Measurements from ENCODE around the gene MAN2B2.

MAN2B2 gene

DNA sequence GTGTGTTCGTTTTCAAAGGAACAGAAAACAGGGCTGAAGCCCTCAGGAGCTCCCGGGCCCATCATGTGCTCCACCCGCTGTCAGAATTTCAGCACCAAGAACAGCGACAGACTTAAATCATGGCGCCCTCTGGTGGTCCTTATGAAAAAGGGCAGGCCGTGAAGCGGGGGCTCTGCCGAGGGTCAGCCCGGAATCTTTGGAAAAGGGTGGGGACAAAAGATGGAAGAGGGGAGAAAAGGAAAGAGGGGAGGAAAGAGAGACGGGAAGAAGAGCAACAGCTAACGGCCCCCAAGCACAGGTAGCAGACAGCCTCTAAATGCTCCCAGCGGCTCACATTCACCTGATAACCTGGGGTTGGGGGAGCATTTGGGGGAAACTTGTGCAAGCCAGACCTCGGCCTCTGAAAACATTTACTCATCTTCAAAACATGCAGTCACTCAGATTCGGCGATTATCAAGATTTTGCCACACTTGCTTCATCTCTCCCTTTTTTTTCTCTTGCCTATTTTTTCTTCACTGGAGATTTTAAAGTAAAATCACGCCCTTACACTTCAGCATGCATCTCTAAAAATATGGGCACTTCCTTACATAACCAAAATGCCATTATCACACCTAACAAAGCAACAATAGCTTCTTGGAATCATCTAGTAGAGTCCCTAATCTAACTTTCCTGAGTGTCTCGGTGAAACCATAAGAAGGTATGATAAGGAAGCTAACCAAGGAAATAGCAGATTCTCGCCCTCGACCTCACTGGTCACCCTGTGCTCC lies 28.1 kb upstream of the MAN2B2 start:
- DNase-seq = peak; percentile 61

DNA sequence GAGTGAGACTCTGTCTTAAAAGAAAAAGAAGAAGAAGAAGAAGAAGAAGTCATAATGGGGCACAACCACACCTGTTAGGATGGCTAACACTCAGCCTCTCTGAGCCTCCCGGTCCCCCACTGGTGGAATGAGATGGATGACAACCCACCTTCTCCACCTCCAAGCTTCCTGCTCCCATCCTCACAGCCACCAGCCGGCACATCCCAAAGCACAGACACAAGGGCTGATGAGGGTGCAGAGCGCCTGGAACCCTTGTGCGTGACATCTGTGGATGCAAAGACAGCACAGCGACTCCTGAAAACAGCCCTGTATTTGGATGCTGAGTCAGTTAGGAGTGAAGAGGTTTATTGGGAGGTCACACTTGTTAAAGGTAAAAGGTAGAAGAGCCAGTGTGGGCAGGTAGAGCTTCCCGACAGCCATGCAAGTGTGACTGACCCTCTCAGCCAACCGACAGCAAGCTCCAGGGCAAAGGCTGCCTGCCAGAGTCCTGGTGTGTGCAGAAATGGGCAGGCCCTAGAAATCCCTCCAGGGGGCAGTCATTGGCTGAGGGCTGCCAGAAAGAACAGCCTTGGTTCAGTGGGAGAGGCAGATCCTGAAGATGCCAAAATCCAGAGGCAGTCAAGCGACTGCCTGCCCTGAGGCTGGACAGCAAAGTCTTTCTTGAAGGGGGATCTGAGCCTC lies 26.6 kb upstream of the MAN2B2 start:
- DNase-seq = peak; percentile 13

DNA sequence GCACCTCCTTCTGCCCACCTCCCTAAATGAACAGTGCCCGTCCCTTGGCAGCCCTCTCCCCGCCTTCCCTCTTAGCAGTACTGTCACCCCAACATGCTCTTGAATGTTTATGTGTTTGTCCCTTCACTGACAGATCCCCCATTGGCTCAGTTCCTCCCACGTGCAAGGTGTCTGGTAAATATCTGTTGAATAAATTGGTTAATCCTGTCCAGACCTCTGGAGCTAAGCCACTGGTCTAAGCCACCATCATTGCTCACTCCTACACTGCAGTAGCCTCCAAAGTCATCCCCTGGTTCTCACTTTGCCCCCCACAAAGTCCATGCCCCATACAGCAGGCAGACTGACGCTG lies 26.1 kb upstream of the MAN2B2 start:
- no peak for DNase-seq

DNA sequence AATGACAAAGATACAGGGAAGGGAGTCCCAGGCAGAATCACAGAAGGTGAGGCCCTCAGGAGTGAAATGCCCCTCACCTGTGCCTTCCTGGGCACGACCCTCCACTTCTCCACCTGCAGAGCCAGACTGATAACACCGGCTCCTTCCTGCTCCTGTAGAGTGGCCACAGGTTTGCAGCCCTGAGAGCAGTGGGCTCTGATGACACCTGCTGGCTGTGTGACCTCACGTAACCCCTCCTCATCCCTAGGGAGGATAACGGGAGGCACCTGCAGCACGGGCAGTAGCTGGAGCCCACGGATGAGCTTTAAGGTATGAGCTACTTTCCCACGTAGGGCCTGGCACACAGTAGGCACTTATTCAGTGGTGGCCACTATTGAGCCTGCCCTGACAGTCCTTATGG lies 25.5 kb upstream of the MAN2B2 start:
- no peak for DNase-seq

DNA sequence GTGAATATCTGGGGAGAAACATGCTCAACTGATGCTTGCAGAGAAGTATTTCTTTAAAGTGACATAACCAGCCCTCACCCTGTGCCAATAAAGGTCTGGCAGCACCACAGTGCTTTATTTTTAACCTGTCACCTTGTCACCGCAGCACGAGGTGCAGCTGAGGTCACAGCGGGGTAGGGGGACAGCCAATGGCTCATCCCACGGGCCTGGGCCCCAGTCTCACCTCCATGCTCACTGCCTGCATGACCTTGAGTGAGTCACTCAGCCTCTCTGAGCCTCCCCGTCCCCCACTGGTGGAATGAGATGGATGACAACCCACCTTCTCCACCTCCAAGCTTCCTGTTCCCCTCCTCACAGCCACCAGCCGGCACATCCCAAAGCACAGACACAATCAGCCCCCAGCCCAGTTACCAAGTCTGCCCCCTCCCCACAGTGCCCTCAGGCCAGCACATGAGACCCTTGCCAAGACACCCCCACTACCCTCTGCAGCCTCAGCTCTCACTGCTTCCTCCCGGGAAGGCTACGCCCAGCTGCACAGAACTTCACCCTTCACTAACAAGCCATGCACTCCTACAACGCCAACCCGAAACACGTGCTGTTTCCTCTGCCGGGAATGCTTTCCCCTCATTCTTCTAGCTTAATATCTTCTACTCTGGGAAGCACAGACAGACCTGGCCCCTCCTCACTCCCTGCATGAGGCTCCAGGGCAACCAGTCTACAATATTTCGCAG lies 24.9 kb upstream of the MAN2B2 start:
- DNase-seq = no peak

DNA sequence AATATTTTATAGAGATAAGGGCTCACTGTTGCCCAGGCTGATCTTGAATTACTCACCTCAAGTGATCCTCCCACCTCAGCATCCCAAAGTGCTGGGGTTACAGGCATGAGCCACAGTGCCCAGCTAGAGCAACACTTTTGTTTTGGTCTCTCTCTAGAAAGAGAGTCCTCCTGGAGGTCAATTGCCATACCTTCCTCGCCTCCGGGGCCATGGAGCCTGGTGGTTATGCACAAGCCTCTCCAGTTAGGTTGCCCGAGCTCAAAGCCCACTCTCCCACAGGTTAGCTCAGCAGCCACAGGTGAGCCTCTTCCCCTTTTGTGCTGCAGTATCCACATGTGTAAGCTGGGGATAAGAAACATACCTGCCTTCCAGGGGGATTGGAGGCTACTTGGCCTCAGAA lies 24.2 kb upstream of the MAN2B2 start:
- DNase-seq = no peak

DNA sequence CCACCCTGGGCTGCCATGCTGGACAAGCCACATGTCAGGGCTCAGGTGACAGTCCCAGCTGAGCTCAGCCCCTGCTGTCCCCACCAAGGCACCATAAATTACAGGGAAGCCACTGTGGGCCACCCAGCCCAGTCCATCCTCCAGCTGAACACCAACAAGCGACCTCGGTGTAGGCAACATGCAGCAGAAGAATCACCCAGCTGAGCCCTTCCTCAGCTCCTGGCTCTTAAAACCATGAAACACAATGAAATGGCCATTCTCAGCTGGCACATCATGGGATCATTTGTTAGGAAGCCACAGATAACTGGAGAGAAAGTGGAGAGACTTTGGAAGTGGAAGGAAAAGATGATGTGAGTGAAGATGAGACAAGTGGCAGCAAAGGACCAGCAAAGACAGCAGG lies 23.3 kb upstream of the MAN2B2 start:
- DNase-seq = no peak

DNA sequence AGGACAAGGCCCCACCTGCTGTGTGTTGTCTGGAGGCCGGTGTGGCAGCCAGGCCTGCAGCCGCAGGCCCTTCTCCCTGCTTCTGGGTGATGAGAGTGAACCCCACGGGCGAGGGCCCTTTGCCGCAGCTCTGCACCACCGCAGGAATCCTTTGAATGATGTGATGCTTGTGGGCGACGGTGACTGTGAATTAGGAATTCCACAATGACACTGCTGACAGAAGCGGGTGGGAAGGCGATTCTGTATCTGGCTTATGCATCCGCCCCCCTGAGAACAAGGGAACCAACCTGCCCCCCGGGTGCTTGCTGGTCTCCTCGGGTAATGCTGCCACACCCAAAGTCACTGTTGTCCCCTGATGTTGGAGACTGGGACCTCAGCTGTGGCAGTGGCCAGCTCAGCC lies 19.5 kb upstream of the MAN2B2 start:
- no peak for DNase-seq

DNA sequence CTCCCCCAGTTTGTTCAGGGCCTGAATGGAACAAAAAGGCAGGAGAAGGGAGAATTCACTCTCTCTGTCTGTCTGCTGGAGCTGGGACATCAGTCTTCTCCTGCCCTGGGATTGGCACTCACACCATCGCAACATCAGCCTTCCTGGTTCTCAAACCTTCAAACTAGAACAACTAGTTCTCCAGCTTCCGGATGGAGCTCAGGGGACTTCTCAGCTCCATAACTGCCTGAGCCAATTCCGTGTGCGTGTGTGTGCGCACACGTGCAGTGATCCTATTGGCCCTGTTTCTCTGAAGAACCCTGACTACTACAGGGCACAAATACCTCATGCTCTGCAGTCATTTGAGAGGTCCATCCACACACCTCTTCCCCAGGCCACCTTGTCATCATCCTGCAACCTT lies 18.7 kb upstream of the MAN2B2 start:
- no peak for DNase-seq

DNA sequence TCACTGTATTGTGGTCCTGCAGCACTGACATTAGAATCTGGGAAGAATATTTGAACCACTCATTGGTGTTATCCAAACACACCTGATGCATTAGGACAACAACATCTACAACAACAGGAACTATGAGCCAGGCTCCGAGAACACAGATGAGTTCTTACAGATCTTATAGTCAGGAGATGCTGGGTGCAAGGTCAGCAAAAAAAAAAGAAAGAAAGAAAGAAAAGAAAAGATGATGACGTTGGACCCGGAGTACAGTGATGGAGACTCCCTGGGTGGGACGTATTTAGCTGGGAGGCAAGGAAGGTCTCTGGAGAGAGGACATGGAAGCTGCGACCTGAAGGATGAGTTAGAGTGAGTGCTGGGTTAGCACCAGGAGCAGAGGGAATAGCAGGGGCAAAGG lies 17.8 kb upstream of the MAN2B2 start:
- DNase-seq = no peak

DNA sequence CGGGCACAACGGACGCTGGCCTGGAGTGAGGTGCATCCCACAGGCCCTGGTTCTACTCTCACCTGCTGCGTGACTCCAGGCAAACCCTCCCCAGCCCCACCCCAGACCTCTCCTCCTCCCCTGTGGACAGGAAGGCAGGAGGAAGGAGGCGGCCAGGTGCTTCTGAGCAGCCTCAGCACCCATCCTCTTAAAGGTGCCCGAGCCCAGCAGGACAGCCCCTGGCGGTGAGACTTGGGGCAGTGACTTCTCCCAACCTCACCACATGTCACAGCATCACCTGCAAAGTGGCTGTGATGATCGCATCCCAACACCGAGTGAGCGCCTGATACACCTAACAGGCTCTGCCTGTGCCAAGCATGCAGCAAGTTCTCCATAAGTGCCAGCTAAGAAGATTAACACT lies 17.1 kb upstream of the MAN2B2 start:
- no peak for DNase-seq

DNA sequence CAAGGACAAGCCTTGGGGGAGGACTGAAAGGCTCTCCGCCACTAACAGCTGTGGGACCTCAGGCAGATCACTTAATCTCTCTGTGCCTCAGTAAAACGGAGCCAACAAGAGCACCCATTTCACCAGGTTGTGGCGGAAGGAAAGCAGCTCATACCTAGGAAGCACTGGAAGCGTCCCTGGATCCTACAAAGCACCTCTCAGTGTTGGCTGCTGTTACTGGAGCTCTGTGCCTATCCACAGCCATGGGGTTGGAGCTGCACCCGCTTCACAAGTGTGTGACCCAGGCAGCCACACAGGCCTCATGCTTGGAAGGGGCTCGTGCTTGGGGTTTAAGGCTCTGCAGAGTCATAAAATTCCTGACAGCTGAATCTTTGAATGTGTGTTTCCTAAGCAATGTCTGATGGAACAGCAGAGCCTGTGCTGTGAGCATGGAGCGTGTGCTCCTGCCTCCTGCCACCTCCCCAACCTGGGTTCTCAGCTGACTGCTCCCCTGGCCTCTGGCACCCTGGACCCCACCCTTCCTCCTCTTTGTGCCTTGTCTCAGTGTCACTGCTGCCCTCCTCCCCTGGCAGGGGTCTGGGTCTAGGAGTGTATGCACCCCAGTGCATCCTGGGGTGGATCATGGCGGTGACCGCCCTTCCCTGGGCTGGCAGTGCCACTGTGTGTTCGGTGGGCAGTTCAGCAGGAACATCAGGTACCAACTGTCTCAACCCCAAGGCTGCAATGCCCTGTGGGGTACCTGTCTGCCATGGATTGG lies 14.4 kb upstream of the MAN2B2 start:
- DNase-seq = no peak

DNA sequence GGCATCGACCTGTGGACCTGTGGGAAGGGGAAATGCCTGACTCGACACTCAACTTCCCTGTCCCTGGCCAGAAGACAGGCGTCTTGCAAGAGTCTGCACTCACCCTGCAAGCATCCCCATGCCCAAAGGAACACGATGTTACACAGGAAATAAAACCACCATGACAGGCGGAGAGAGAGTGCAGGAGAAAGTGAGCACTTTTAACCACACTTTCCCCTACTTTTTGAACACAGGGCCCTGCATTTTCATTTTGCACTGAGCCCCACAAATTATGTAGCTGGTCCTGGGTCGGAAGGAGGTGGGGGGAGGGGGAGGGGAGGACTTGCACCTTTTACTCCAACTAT lies 13.8 kb upstream of the MAN2B2 start:
- no peak for DNase-seq

DNA sequence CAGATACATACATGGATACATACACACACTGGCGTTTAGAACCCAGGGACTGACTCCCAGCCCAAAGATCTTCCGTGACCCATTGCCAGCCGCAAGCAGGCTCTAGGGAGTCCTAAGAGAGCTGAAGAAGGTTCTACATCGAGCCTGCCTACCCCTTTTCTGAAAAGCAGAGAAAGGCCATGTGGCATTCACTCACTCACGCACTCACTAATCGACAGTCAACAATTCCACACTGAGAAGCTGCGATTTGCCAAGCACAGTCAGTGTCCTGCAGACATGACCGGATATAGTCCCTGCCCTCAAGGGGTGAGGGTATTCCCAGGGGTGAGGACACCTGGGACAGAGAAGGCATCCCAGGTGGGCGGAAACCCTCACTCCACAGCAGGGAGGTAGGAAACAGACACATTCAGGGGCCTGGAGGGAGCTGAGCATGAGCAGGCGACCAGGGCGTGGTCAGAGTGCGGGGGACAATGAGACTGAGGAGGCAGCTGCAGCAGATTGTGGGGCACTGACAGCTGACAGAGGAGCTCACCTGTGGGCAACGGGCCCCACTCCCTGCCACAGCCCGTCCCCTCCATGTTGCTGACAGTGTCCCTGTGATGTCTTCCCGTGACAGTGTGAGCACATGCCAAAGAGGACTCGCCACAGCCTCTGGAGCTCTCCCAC lies 13.2 kb upstream of the MAN2B2 start:
- DNase-seq = no peak

DNA sequence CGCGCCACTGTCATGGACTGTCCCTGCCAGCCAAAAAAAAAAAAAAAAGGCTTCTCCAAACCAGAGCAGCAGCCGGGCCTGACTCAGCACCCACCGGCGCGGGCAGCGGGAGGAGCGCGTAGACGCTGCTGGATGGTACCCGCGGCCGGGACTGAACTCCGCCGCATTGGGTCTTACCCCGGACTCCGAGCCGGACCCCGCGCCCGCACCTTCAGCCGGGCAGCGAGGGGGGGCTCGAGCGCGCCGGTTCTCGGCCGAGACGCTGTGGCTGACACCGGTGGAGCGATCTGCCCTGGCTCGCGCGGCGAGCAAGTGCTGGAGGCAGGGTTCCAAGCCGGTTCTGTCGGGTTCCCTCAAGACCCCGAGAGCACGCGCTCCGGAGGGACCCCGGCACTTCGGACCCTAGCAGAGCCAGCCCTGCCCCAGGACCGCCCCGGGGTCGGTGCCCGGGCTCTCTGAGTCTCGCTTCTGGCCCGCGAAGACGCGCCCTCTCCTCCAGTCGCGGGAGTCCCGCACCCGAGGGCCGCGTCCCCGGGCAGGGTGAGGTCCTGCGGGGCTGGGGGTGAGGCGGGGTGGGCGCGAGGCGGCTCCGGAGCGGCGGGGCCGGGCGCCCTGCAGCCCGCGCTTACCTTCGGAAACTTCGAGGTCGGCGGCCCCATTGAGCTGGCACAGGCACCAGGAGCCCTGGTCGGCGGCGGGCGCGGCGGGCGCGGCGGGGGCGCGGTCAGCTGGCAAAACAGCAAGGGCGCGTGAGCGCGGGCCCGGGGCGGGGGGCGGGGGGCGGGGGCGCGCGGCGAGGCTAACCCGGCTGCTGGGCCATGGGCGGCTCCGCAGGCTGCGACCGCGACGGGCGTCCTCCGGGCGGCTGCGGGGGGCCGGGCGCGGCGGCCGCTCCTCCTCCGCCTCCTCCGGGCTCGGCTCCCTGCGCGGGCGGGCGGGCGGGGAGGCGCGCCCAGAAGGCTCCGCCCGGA lies 11.8 kb upstream of the MAN2B2 start:
- DNase-seq = no peak

DNA sequence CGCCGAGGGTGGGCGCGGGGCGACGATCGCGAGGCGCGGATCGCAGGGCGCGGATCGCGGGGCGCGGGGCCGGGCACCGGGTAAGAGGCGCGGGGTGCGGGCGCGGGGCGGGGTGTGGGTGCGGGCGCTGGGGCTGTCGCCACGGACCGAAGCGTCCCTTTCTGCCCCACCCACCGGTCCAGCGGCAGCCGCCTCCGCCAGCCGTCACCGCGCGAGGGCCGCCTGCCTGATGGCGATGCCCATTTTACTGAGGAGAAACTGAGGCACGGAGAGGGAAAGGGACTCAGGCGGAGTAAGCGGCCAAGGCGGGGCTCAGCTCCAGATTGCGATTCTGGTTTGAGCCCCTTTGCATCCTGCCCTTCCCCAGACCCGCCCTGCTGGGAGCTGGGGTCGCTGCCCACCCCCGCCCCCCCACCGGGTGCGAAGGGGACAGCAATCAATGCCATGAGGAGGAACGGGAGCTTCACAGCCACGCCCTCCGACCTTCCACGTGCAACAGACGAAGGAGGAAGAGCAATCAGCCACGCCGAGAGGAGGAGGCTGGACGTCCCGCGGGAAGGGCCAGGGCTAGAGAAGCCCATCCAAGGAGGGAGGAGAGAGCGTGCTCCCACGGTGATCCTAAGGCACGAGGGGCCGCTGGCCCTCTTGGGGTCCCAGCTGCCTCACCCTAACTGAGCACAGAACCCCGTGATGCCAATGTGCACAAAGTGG lies 10.9 kb upstream of the MAN2B2 start:
- DNase-seq = no peak

DNA sequence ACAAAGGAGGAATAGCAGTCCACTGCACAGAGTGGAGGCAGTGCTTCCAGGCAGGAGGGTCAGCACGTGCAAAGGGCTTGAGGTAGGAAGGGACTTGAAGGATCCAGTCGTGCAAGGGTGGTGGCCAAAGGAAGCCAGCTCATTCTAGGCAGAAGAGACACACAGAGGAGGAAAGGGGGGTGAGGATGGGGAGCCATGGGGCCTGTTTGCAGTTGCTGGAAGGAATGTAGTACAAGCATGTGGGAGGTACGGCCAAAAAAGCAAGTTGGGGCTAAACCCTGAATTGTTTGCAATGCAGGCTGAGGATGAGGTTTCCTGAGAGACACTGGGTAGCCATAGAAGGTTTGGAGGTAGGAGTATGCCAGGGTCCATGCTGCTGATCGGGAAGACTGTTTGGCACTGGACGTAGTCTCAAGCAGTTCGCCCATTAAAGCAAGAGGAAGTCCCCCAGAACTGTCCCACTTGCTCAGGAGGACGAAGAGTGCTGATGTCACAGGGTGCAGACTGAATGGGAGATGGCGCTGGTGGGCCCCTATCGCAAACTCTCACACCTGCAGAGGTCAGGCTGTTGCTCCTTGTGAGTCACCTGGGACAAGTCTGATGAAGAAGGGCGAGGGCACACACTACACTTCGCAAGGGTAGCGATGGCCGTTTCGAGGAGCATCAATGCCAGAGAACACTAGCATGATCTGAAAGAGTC lies 9.1 kb upstream of the MAN2B2 start:
- no peak for DNase-seq

DNA sequence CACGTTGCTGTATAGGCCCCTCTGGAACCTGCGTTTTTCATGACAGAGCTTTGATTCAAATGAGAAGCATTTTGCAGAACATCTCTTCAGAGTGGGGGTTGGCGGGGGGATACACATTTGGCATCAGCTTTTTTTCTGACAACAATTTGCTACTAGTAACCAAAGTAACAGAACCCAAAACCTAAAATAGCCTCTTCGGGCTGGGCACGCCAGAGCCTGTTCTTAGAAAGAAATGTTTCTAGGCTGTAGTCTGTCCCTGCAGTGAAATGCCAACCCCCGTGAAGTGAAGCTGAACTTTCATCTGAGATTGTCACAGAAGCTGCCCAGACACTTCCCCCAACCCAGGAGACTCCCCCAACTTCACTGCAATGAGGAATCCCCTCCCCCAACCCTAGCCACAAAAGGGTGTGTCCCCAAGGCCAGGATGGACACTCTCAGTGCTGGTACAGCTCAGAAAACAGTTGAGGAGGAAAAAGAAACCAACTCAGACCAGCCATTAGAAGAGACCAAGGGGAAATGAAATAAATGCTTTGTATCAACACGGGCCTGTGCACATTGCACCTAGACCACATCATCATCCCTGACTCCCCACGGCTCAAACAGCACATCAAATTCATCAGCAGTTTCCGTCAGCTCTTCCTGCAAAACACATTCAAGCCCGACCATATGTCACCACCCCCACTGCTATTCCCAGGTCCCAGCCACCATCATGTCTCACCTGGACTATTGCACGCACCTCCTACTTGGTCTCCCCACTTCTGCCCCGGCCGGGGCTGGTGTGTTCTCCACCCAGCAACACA lies 8.4 kb upstream of the MAN2B2 start:
- no peak for DNase-seq

DNA sequence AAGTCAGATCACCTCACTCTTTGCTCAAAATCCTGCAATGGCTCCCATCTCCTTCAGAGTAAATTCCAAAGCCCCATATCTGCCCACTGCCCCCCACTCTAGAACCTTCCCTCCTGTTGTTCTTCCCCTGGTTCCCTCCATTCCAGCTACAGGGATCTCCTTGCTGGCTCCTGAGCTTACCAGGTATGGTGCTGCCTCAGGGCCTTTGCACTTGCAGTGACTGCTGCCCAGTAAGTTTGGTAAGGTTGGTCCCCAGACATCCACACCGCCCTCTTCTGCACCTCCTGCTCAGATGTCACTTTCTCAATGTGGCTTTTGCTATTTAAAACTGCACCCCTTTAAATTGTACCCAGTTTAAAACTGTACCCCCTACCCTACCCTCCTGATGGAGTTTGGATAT lies 7.8 kb upstream of the MAN2B2 start:
- DNase-seq = no peak

DNA sequence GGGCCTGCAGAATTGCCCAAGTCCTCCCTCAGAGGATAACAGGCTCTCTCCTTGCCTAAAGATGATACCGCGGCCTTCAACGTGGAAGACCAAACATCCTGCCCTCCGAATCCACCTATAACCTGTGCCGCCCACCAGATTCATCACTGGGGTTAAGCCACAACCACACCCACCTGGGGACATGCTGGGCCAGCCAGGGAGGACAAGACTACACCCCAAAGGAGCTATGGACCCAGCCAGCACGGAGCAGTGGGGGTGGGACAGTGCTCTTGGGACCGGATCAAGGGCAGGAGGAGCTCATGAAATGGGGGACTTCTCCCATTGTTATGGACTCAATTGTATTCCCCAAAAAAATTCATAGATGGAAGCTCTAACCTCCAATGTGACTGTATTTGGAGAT lies 6.8 kb upstream of the MAN2B2 start:
- DNase-seq = no peak
